ENCODE data around the gene KHDC1L.
"Not testable (repeated sequence)": the region's sequence is repeated elsewhere in the genome, so short reads cannot be mapped to it uniquely, and the experiment has no call there.

The KHDC1L gene

GRCh38 chr6:73204252-73204651 lies 21.0 kb downstream of the KHDC1L start:
- no peak for DNase-seq (ENCODE audit: low spot score)

DNA sequence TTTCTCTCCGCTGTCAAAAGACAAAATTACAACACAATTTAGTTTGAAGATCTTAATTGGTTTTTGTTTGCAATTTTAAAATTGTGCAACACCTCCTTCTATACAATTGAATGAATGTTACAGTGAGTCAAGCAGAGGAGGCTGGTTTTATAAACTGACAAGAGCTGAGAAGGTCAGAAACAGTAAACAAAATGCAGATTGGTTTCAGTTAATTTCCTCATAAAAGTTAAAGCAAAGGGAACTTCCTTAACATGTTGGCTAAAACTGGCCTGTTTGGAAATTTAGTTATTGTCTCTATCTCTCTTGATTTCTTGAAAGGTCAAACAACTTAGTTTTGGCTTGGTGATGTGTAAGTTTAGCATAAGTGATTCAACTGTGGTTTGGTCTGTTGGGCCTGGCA lies 22.2 kb downstream of the KHDC1L start:
- no peak for DNase-seq (ENCODE audit: low spot score)

- DNase-seq (ENCODE audit: low spot score), result no peak
Measured at GRCh38 chr6:73200735-73201134, 24.6 kb downstream of the KHDC1L start.

DNA sequence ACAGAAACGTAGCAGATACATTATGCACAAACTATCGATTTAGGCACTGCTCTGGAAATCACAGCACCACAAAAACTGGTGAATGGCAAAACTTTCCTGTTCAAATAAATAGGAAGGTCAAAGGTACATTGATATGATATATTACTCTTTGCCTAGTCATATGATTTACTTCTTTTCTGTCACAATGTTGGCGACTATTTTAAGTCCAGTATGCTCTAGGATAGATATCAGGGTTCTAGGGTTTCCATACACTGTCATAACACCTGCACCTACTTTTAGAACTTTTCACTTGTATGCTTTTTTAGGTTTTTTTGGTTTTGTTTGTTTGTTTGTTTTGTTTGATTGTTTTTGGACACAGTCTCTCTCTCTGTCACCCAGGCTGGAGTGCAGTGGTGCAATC lies 25.0 kb downstream of the KHDC1L start:
- DNase-seq (ENCODE audit: low spot score), result no peak

DNA sequence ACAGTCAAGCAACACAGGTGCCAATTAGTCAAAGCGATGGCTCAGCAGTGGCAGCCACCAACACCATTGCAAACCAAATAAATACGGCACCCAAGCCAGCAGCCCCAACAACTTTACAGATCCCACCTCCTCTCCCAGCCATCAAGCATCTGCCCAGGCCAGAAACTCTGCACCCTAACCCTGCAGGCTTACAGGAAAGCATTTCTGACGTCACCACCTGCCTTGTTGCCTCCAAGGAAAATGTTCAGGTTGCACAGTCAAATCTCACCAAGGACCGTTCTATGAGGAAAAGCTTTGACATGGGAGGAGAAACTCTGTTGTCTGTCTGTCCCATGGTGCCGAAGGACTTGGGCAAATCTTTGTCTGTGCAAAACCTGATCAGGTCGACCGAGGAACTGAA lies 30.6 kb downstream of the KHDC1L start:
- DNase-seq (ENCODE audit: low spot score), result no peak

- not testable (repeated sequence) for DNase-seq (ENCODE audit: low spot score)
Measured at GRCh38 chr6:73193302-73193701, 32.0 kb downstream of the KHDC1L start.

DNA sequence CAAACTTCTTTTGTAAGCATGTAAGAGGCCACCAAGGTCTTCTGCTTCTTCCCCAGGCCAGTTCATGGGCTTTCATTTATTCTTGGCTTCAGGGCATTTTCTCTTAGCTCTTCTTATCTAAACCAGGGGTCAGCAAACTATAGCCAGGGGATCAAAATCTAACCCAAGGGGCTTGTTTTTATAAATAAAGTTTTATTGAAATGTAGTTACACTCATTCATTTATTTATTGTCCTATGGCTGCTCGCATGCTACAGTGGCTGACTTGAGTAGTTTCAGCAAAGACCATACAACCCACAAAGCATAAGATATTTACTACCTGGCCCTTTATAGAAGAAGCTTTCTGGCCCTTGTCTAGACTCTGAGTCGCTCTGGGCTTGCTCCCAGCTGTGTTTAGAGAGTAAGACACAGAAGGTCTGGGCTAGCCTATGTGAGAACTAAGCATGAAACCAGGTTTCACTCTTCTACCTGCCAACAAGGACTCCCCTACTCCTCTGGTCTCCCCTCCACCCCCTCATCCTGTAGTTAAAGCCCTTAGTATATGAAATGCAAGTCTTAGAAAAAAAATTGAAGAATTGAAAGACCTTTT lies 43.2 kb downstream of the KHDC1L start:
- DNase-seq (ENCODE audit: low spot score), result no peak

GRCh38 chr6:73180763-73181619 lies 44.3 kb downstream of the KHDC1L start:
- DNase-seq (ENCODE audit: low spot score), result peak; percentile 58

DNA sequence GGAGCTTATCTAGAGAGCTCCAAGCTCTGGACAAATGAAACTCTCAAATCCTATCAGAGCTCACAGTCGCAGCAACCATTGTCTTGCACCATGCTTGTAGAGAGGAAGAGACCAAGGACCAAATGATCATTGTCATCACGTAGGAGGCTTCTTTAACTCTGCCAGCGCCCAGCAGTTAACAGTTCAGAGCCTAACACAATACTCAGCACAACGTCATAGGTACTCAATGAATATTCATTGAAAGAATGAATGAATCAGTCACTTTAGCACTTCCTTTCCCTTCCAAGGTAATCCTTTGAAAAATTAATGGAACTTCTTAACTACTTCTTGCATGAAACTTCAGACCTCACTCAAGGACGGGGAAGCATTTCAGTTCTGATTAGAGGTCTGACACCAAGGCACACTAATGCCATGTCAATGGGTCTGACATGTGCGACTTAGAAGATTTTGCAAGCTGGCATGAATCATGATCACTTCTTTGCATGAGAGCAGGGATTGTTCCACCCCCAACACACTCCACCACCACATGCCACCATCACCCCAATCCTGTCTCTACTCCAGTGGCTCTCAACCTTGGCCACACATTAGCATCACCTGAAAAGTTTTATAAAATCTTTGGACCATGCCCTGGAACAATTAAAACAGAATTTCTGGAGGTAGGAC lies 45.1 kb downstream of the KHDC1L start:
- DNase-seq (ENCODE audit: low spot score), result no peak

DNA sequence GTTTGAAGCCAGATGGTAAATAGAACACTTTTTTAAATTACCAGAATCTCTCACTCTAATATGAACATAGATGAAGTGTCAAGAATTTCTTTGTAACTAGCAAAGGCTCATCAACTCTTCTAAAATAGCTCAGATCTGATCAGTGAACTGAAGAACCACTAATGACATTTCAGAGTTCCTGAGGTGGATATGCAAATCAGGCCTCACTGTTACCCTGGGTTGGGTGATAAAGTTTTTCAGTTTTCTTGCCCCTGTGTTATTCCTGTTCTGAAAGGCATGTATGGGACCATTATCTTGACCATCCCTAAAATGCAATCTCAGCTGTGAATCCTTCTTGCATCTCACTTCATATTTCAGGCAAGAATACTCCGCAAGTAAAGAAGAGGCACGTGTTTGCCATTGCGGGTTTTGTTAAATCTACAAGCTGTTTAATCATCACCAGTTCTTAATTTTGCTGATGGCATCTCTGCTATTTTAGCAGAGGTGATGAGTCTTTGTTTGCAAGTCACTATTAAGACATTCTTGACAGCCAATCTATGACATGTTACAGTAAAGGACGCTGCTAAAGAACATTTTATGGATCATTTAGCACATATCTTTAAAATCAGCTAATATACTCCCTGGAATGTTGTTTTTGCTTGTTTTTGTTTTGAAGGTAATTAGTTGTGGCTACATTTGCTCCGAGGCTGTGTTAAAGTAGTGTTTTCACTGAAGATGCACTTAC lies 47.9 kb downstream of the KHDC1L start:
- DNase-seq (ENCODE audit: low spot score), result no peak

DNA sequence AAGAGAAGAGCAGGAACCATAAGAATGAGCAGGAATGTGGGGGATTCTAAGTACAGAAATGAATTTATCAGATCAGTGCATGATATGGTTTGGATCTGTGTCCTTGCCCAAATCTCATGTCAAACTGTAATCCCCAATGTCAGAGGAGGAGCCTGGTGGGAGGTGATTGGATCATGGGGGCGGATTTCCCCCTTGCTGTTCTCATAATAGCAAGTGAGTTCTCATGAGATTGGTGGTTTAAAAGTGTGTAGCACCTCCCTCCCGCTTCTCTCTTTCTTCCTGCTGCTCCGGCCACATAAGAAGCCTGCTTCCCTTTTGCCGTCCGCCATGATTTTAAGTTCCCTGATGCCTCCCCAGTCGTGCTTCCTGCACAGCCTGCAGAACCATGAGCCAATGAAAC lies 49.2 kb downstream of the KHDC1L start:
- no peak for DNase-seq (ENCODE audit: low spot score)

DNA sequence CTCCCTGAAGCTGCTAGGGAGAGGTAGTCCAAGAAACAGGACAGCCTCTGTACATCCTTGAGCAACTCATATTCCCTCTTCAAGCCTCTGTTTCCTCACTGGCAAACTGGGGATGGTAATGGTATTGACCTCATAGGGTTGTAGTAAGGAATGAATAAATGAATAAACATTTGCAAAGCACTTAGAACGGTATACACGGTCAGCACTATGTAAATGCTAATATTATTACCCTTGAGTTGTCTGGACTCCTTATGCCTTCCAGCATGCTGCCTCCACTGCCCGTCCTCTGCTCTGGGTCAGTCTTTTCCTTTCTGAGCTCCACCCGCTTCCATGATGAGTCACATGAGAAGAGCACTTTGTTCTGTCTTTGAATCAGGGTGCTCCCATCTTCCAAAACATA lies 50.6 kb downstream of the KHDC1L start:
- DNase-seq (ENCODE audit: low spot score), result no peak

Measured in D341Med (cell line).